HG03103 (cell line): ENCODE measurements around the gene NCKAP5.

Experiments
- ATAC-seq: cut with Tn5 transposase; IDR thresholded peaks from one replicate; pipeline ENCODE4 v1.9.1; 2021; ENCODE audit warnings: low read depth; ENCODE audit not compliant: unreplicated experiment

Gene NCKAP5

GRCh38 chr2:133568172-133568571, at the start of gene NCKAP5:
Gene NCKAP5, minus strand, starts transcription at chr2:133568463. Its CDS starts 50,937 bp downstream, at chr2:133517526.
- ATAC-seq = no peak

- no peak for ATAC-seq
These were observed 41.4 kb upstream of the NCKAP5 start for GRCh38 chr2:133609664-133610063.

GRCh38 chr2:133608291-133608690, 40.0 kb upstream of the NCKAP5 start:
- ATAC-seq = no peak

GRCh38 chr2:133607679-133608078, 39.4 kb upstream of the NCKAP5 start:
- no peak for ATAC-seq

GRCh38 chr2:133606616-133607015, 38.4 kb upstream of the NCKAP5 start:
- no peak for ATAC-seq

- no peak for ATAC-seq
These were observed 37.5 kb upstream of the NCKAP5 start for GRCh38 chr2:133605766-133606137.

GRCh38 chr2:133605011-133605765, 36.9 kb upstream of the NCKAP5 start:
- ATAC-seq = no peak

- ATAC-seq = no peak
These were observed 34.8 kb upstream of the NCKAP5 start for GRCh38 chr2:133603109-133603508.

- ATAC-seq = no peak
These were observed 34.3 kb upstream of the NCKAP5 start for GRCh38 chr2:133602538-133602937.

GRCh38 chr2:133600266-133600928, 32.1 kb upstream of the NCKAP5 start:
- no peak for ATAC-seq

GRCh38 chr2:133599811-133600210, 31.5 kb upstream of the NCKAP5 start:
- ATAC-seq = no peak

- ATAC-seq = no peak
These were observed 31.0 kb upstream of the NCKAP5 start for GRCh38 chr2:133599211-133599803.

- ATAC-seq = no peak
These were observed 30.5 kb upstream of the NCKAP5 start for GRCh38 chr2:133598769-133599168.

GRCh38 chr2:133596701-133597393, 28.6 kb upstream of the NCKAP5 start:
- no peak for ATAC-seq

GRCh38 chr2:133591164-133591563, 22.9 kb upstream of the NCKAP5 start:
- ATAC-seq = no peak

GRCh38 chr2:133589456-133589855, 21.2 kb upstream of the NCKAP5 start:
- no peak for ATAC-seq

GRCh38 chr2:133588144-133588543, 19.9 kb upstream of the NCKAP5 start:
- ATAC-seq = no peak

- ATAC-seq = no peak
These were observed 18.7 kb upstream of the NCKAP5 start for GRCh38 chr2:133586978-133587377.

GRCh38 chr2:133581010-133581760, 12.9 kb upstream of the NCKAP5 start:
- no peak for ATAC-seq

GRCh38 chr2:133579274-133579673, 11.0 kb upstream of the NCKAP5 start:
- ATAC-seq = no peak
